ENCODE data around the gene KRTAP5-6.

The KRTAP5-6 gene

GRCh38 chr11:1740786-1741530 lies 44.0 kb downstream of the KRTAP5-6 start:
- Mint-ChIP-seq H3K4me3 (no peak overlapping the region), H3K9me3 (peaks cover 10% of the 10 kb centered on the region), H3K36me3 (ENCODE audit: insufficient read depth) (peaks cover 1% of the 10 kb centered on the region), H3K27me3 (peaks cover under 1% of the 10 kb centered on the region), H3K4me1 (no peaks in the 10 kb centered on the region), H3K27ac (ENCODE audit: low read depth) (no peak overlapping the region)
- DNase-seq (ENCODE audit: low spot score in 2 of 2) (no peak), ATAC-seq (replicated peaks; ENCODE audit: extremely low read depth, poor library complexity, severe bottlenecking) (no peak)

- Mint-ChIP-seq H3K4me3 (no peak overlapping the region), H3K4me1 (no peaks in the 10 kb centered on the region), H3K27ac (ENCODE audit: low read depth) (no peak overlapping the region), H3K27me3 (no peaks in the 10 kb centered on the region), H3K9me3 (peaks cover 2% of the 10 kb centered on the region), H3K36me3 (ENCODE audit: insufficient read depth) (peaks cover 1% of the 10 kb centered on the region)
- DNase-seq (ENCODE audit: low spot score in 2 of 2) (no peak), ATAC-seq (replicated peaks; ENCODE audit: extremely low read depth, poor library complexity, severe bottlenecking) (no peak)
Observed at GRCh38 chr11:1741741-1742140, 44.7 kb downstream of the KRTAP5-6 start.

GRCh38 chr11:1742371-1742770 lies 45.4 kb downstream of the KRTAP5-6 start:
- Mint-ChIP-seq H3K36me3 (ENCODE audit: insufficient read depth) (peaks cover 1% of the 10 kb centered on the region), H3K27ac (ENCODE audit: low read depth) (no peak overlapping the region), H3K4me1 (no peaks in the 10 kb centered on the region), H3K4me3 (no peak overlapping the region), H3K9me3 (no peaks in the 10 kb centered on the region), H3K27me3 (no peaks in the 10 kb centered on the region)
- ATAC-seq (replicated peaks; ENCODE audit: extremely low read depth, poor library complexity, severe bottlenecking) (no peak), DNase-seq (ENCODE audit: low spot score in 2 of 2) (no peak)

- DNase-seq (ENCODE audit: low spot score in 2 of 2) = no peak
- H3K27ac Mint-ChIP-seq (ENCODE audit: low read depth) = no peak overlapping the region
- H3K9me3 Mint-ChIP-seq = no peaks in the 10 kb centered on the region
- peaks cover 1% of the 10 kb centered on the region for H3K36me3 Mint-ChIP-seq (ENCODE audit: insufficient read depth)
- no peak for ATAC-seq (replicated peaks; ENCODE audit: extremely low read depth, poor library complexity, severe bottlenecking)
- no peaks in the 10 kb centered on the region for H3K4me1 Mint-ChIP-seq
- no peak overlapping the region for H3K4me3 Mint-ChIP-seq
- no peaks in the 10 kb centered on the region for H3K27me3 Mint-ChIP-seq
Observed at GRCh38 chr11:1742869-1743584, 46.0 kb downstream of the KRTAP5-6 start.

- Mint-ChIP-seq H3K9me3 (no peaks in the 10 kb centered on the region), H3K4me1 (no peaks in the 10 kb centered on the region), H3K27ac (ENCODE audit: low read depth) (no peak overlapping the region), H3K4me3 (no peak overlapping the region), H3K27me3 (no peaks in the 10 kb centered on the region), H3K36me3 (ENCODE audit: insufficient read depth) (peaks cover 1% of the 10 kb centered on the region)
- no peak for ATAC-seq (replicated peaks; ENCODE audit: extremely low read depth, poor library complexity, severe bottlenecking)
- DNase-seq (ENCODE audit: low spot score in 2 of 2) = no peak
Observed at GRCh38 chr11:1743585-1744136, 46.7 kb downstream of the KRTAP5-6 start.

- DNase-seq (ENCODE audit: low spot score in 2 of 2) = no peak
- ATAC-seq (replicated peaks; ENCODE audit: extremely low read depth, poor library complexity, severe bottlenecking) = no peak
- Mint-ChIP-seq H3K27me3 (peaks cover under 1% of the 10 kb centered on the region), H3K4me3 (no peak overlapping the region), H3K4me1 (no peaks in the 10 kb centered on the region), H3K27ac (ENCODE audit: low read depth) (no peak overlapping the region), H3K36me3 (ENCODE audit: insufficient read depth) (peaks cover 1% of the 10 kb centered on the region), H3K9me3 (no peaks in the 10 kb centered on the region)
Observed at GRCh38 chr11:1744137-1744886, 47.3 kb downstream of the KRTAP5-6 start.

GRCh38 chr11:1744891-1745700 lies 48.1 kb downstream of the KRTAP5-6 start:
- H3K27ac Mint-ChIP-seq (ENCODE audit: low read depth) = no peak overlapping the region
- no peak for ATAC-seq (replicated peaks; ENCODE audit: extremely low read depth, poor library complexity, severe bottlenecking)

GRCh38 chr11:1745701-1746320 lies 48.8 kb downstream of the KRTAP5-6 start:
- Mint-ChIP-seq H3K27ac (ENCODE audit: low read depth) (no peak overlapping the region), H3K4me1 (peaks cover 14% of the 10 kb centered on the region), H3K27me3 (peaks cover 15% of the 10 kb centered on the region), H3K4me3 (no peak overlapping the region), H3K36me3 (ENCODE audit: insufficient read depth) (peaks cover 1% of the 10 kb centered on the region), H3K9me3 (no peaks in the 10 kb centered on the region)
- ATAC-seq (replicated peaks; ENCODE audit: extremely low read depth, poor library complexity, severe bottlenecking) (no peak), DNase-seq (ENCODE audit: low spot score in 2 of 2) (no peak)

More at GRCh38 chr11:1744891-1745700, 48.1 kb downstream of the KRTAP5-6 start:
- H3K27me3 Mint-ChIP-seq = peaks cover 8% of the 10 kb centered on the region
- no peak overlapping the region for H3K4me3 Mint-ChIP-seq
- DNase-seq (ENCODE audit: low spot score in 2 of 2) = no peak
- no peaks in the 10 kb centered on the region for H3K9me3 Mint-ChIP-seq
- H3K36me3 Mint-ChIP-seq (ENCODE audit: insufficient read depth) = peaks cover 1% of the 10 kb centered on the region
- peaks cover 8% of the 10 kb centered on the region for H3K4me1 Mint-ChIP-seq

GRCh38 chr11:1746511-1746931 lies 49.5 kb downstream of the KRTAP5-6 start:
- Mint-ChIP-seq H3K4me3 (no peak overlapping the region), H3K27me3 (peaks cover 17% of the 10 kb centered on the region), H3K9me3 (no peaks in the 10 kb centered on the region), H3K4me1 (peaks cover 14% of the 10 kb centered on the region), H3K36me3 (ENCODE audit: insufficient read depth) (peaks cover 1% of the 10 kb centered on the region), H3K27ac (ENCODE audit: low read depth) (no peak overlapping the region)
- DNase-seq (ENCODE audit: low spot score in 2 of 2) = no peak
- ATAC-seq (replicated peaks; ENCODE audit: extremely low read depth, poor library complexity, severe bottlenecking) = no peak

- ATAC-seq (replicated peaks; ENCODE audit: extremely low read depth, poor library complexity, severe bottlenecking) (no peak), DNase-seq (ENCODE audit: low spot score in 2 of 2) (no peak)
- Mint-ChIP-seq H3K4me1 (peaks cover 14% of the 10 kb centered on the region), H3K36me3 (ENCODE audit: insufficient read depth) (peaks cover 1% of the 10 kb centered on the region), H3K27me3 (peaks cover 17% of the 10 kb centered on the region), H3K9me3 (no peaks in the 10 kb centered on the region), H3K27ac (ENCODE audit: low read depth) (no peak overlapping the region), H3K4me3 (peak overlapping the region; percentile 10)
Observed at GRCh38 chr11:1746956-1747752, 50.2 kb downstream of the KRTAP5-6 start.

Measured in central memory CD8-positive, alpha-beta T cell (primary cell).